Trophoblast cell (in vitro differentiated cells and primary cell): ENCODE data around the gene DENND1C.

Experiments used
- DNase-seq, 2 donors: peaks; one replicate each; pipeline ENCODE4 v3.0.0-alpha.2; 2016
- H2AFZ ChIP-seq: 2 replicates; pipeline ENCODE4 v1.6.1; 2013; ENCODE audit warnings: low read length, moderate library complexity, mild to moderate bottlenecking; ENCODE audit not compliant: insufficient read depth, poor library complexity
- H2AK5ac ChIP-seq: 2 replicates; pipeline ENCODE4 v1.6.1; 2013; ENCODE audit warnings: mild to moderate bottlenecking, low read length
- H2BK120ac ChIP-seq: 2 replicates; pipeline ENCODE4 v1.6.1; 2013; ENCODE audit warnings: low read length, mild to moderate bottlenecking, moderate library complexity; ENCODE audit not compliant: insufficient read depth, poor library complexity
- H2BK12ac ChIP-seq: 2 replicates; pipeline ENCODE4 v1.6.1; 2013; ENCODE audit warnings: mild to moderate bottlenecking, low read length, moderate library complexity
- H2BK5ac ChIP-seq: 2 replicates; pipeline ENCODE4 v1.6.1; 2013; ENCODE audit warnings: low read length, low read depth, moderate library complexity, mild to moderate bottlenecking; ENCODE audit not compliant: poor library complexity
- H3K14ac ChIP-seq: 2 replicates; pipeline ENCODE4 v1.6.1; 2013; ENCODE audit warnings: mild to moderate bottlenecking, low read length
- H3K18ac ChIP-seq: 2 replicates; pipeline ENCODE4 v1.6.1; 2013; ENCODE audit warnings: mild to moderate bottlenecking, low read length
- H3K23ac ChIP-seq: 2 replicates; pipeline ENCODE4 v1.6.1; 2013; ENCODE audit warnings: low read length
- H3K27ac ChIP-seq: 2 replicates; pipeline ENCODE4 v1.5.1; 2013; ENCODE audit warnings: low read depth, mild to moderate bottlenecking, inconsistent platforms, low read length, moderate library complexity
- H3K27me3 ChIP-seq: 2 replicates; pipeline ENCODE4 v1.6.1; 2013; ENCODE audit warnings: inconsistent platforms, mild to moderate bottlenecking, low read length, moderate library complexity; ENCODE audit not compliant: insufficient read depth
- H3K36me3 ChIP-seq, 2 experiments: 1 replicate in 1 of 2; 2 replicates in 1 of 2; pipeline ENCODE4 v1.6.1; 2013; ENCODE audit warnings: low read length in 2 of 2, mild to moderate bottlenecking in 2 of 2, moderate library complexity in 1 of 2; ENCODE audit not compliant: insufficient read depth in 2 of 2, control insufficient read depth in 1 of 2
- H3K4ac ChIP-seq: 2 replicates; pipeline ENCODE4 v1.6.1; 2013; ENCODE audit warnings: low read depth, mild to moderate bottlenecking, low read length, moderate library complexity
- H3K4me1 ChIP-seq, 2 experiments: 1 replicate in 1 of 2; 2 replicates in 1 of 2; pipeline ENCODE4 v1.6.1; 2013; ENCODE audit warnings: low read length in 2 of 2, mild to moderate bottlenecking in 2 of 2, moderate library complexity in 1 of 2; ENCODE audit not compliant: insufficient read depth in 2 of 2, control insufficient read depth in 1 of 2
- H3K4me2 ChIP-seq: 2 replicates; pipeline ENCODE4 v1.6.1; 2013; ENCODE audit warnings: inconsistent platforms, mild to moderate bottlenecking, low read length, moderate library complexity
- H3K4me3 ChIP-seq: 2 replicates; pipeline ENCODE4 v1.5.1; 2013; ENCODE audit warnings: mild to moderate bottlenecking, low read depth, low read length, inconsistent platforms
- H3K79me1 ChIP-seq: one replicate; pipeline ENCODE4 v1.6.1; 2013; ENCODE audit warnings: low read length
- H3K79me2 ChIP-seq: 2 replicates; pipeline ENCODE4 v1.6.1; 2013; ENCODE audit warnings: low read length, mild to moderate bottlenecking; ENCODE audit not compliant: control insufficient read depth, insufficient read depth, poor library complexity
- H3K9ac ChIP-seq: 2 replicates; pipeline ENCODE4 v1.6.1; 2013; ENCODE audit warnings: mild to moderate bottlenecking, low read length
- H3K9me3 ChIP-seq: 2 replicates; pipeline ENCODE4 v1.6.1; 2013; ENCODE audit warnings: low read depth, mild to moderate bottlenecking, control low read depth, inconsistent platforms, low read length; ENCODE audit not compliant: insufficient read depth
- H4K12ac ChIP-seq: 2 replicates; pipeline ENCODE4 v1.6.1; 2013; ENCODE audit warnings: low read depth, mild to moderate bottlenecking, low read length, moderate library complexity
- H4K8ac ChIP-seq: 2 replicates; pipeline ENCODE4 v1.6.1; 2013; ENCODE audit warnings: low read depth, mild to moderate bottlenecking, low read length, moderate library complexity
- H4K91ac ChIP-seq: one replicate; pipeline ENCODE4 v1.6.1; 2013; ENCODE audit warnings: low read depth, mild to moderate bottlenecking, low read length, moderate library complexity
- WGBS: extraction: QIAGEN DNeasy Blood & Tissue Kit; methylation state at CpG from one replicate; pipeline ENCODE4 v1.1.7; 2013; ENCODE audit warnings: missing lambda C conversion rate; ENCODE audit not compliant: insufficient read length, insufficient coverage; ENCODE audit errors: extremely low coverage; 5-methylcytosine and 5-hydroxymethylcytosine counted together

The DENND1C gene

DNA sequence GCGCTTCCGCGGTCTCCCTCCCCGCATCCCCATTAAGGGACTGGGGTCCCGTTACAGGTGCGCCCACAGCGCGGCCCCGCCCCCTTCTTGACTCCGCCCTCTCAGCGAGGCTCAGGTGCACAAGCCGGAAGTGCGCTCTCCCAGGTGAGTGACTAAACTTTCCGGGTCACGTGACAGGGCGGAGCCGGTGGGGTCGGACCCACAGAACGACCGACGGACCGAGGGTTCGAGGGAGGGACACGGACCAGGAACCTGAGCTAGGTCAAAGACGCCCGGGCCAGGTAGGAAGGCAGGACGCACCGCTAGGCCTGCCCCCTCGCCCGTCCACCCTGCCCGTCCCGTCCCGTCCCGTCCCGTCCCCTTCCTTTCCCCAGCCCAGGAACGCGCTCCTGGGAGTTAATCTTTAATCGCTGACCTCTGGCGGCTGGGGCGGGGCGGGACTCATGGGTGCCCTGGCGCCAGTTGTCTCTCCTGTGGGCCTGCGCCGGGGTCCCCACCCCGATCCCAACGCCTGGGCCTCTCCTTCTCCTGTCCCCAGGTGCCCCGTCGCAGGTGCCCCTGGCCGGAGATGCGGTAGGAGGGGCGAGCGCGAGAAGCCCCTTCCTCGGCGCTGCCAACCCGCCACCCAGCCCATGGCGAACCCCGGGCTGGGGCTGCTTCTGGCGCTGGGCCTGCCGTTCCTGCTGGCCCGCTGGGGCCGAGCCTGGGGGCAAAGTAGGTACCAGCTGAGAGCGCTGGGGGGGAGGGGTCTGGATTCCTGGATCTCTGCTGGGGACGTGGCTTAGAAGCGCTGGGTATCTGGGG is 17.3 kb downstream of the DENND1C start, which contains the start of gene CRB3:
TSS of gene CRB3 (plus strand) at position 202 of the 804 bp plus-strand sequence. CDS start at position 633, 431 bp downstream.
- Histone ChIP-seq H3K79me1 (peaks cover 8% of the 10 kb centered on the region), H2BK120ac (peak within 1 kb of the TSS; percentile 5), H3K18ac (peak within 1 kb of the TSS; percentile 58), H3K9me3 (no peaks in the 10 kb centered on the region), H3K14ac (peak within 1 kb of the TSS; percentile 83), H3K27ac (no peak within 1 kb of the TSS), H3K36me3 (peaks cover 7 to 11% of the 10 kb centered on the region in 2 experiments), H3K4me2 (peak within 1 kb of the TSS; percentile 88), H2AK5ac (peak within 1 kb of the TSS; percentile 52), H3K23ac (no peak within 1 kb of the TSS), H3K4ac (peak within 1 kb of the TSS; percentile 49), H3K27me3 (no peaks in the 10 kb centered on the region), H3K79me2 (peaks cover 5% of the 10 kb centered on the region), H3K4me1 (peaks cover 5 to 13% of the 10 kb centered on the region in 2 experiments), H4K91ac (peak within 1 kb of the TSS; percentile 79), H4K12ac (peak within 1 kb of the TSS; percentile 49), H2AFZ (peak within 1 kb of the TSS; percentile 68), H2BK12ac (no peak within 1 kb of the TSS), H3K4me3 (peak within 1 kb of the TSS; percentile 83), H2BK5ac (peak within 1 kb of the TSS; percentile 58), H3K9ac (peak within 1 kb of the TSS; percentile 12), H4K8ac (peak within 1 kb of the TSS; percentile 80)
- DNase-seq: peak; percentile 31 to 57
- no CpG with 5 or more reads among the region's 65 CpGs for WGBS

DNA sequence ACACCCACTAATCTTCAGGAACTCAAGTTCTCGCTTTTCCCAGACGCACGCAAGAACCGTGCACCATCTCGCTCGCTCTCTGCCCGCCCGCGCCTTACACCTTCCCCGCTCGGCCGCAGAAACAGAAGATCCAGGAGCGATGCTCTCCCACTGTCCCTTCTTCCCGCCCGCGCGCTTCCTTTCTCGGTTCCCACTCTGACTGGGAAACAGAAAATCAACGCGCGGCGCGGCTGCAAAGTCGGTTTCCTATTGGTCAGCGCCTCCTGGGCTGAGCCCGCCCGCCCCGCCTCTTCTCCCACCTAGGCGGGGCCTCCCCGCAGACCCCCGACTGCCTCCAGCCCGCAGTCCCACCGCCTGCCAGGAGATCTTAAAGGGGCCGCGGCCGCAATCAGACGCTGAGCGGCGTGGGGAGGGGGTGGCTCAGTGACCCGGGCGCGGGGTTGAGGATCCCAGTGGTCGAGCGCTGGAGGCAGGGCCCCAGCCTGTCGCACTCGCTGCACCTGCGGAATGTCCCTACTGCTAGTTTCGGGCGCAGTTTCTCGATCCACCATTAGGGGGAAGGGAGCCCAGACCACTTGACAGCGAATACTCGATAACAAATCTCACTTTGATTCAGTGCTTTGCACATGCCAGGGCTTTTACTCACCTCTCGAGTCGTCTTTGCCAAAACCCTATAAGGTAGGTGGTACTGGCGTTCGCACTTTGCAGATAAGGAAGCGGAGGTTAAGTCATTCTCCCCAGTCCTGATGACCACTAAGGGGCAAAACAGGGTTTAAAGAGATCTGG is 21.3 kb downstream of the DENND1C start:
- peak overlapping the region; percentile 68 for H2AFZ ChIP-seq
- H3K36me3 ChIP-seq: peaks cover 4 to 6% of the 10 kb centered on the region in 2 experiments
- peak overlapping the region; percentile 11 for H2BK12ac ChIP-seq
- H3K27ac ChIP-seq: no peak overlapping the region
- H3K23ac ChIP-seq: no peak overlapping the region
- H3K27me3 ChIP-seq: no peaks in the 10 kb centered on the region
- H3K4me1 ChIP-seq: peaks cover 10 to 20% of the 10 kb centered on the region in 2 experiments
- H3K79me1 ChIP-seq: peaks cover 8% of the 10 kb centered on the region
- H3K18ac ChIP-seq: peak overlapping the region; percentile 19
- peak overlapping the region; percentile 92 for H3K4me2 ChIP-seq
- H2BK120ac ChIP-seq: peak overlapping the region; percentile 47
- H3K14ac ChIP-seq: peak overlapping the region; percentile 35
- peak overlapping the region; percentile 14 for H4K12ac ChIP-seq
- H3K9me3 ChIP-seq: no peaks in the 10 kb centered on the region
- peak; percentile 92 to 98 for DNase-seq
- peak overlapping the region; percentile 80 for H3K4me3 ChIP-seq
- H4K8ac ChIP-seq: peak overlapping the region; percentile 50
- no peak overlapping the region for H2AK5ac ChIP-seq
- no peak overlapping the region for H3K9ac ChIP-seq
- no peak overlapping the region for H3K4ac ChIP-seq
- no CpG with 5 or more reads among the region's 57 CpGs for WGBS
- peak overlapping the region; percentile 8 for H2BK5ac ChIP-seq
- peaks cover 7% of the 10 kb centered on the region for H3K79me2 ChIP-seq
- no peak overlapping the region for H4K91ac ChIP-seq

DNA sequence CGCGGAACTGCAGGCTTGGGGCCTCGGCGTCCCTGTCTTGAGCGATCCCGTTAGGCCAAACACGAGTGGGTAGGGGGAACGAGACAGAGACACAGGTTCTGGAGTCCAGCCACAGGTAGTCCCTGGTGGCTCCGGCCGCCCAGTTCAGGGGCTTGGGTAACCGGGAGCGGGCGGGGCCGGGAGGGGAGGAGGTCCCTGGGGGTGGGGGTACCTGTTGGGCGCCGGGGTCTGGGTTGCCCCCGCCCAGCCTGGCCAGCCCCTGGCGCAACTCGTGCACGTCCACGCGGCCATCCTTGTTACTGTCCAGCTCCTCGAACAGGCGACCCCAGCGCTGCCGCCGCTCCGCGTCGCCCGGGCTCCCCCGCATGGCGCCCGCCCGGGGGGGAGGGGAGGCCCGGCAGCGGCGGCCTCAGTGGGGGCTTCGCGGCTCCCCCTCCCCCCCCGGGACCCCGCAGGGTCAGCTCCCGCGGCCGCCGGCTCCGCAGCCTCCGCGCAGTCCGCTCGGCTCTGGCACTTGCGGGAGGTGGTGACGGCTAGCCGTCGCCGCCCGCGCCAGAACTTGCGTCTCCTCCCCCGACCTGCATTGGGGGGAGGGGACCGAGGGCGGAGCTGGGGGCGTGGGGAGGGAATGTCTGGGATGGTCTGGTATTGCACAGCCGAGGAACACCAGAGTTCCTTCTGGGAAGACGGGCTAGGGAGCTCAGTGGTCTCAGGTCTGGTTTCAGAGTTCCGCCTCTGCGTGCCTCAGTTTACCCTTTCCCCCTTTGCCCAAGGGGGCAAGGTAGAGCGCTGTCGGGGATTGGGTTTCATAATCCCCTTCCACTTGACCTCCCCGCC is 22.1 kb downstream of the DENND1C start, which contains the start of gene SLC25A23:
TSS of gene SLC25A23 (minus strand) at position 531 of the 837 bp plus-strand sequence. CDS start at position 367, 164 bp downstream.
- Histone ChIP-seq H3K9me3 (peaks cover 1% of the 10 kb centered on the region), H3K79me1 (peaks cover 6% of the 10 kb centered on the region), H2BK12ac (peak within 1 kb of the TSS; percentile 11), H3K23ac (no peak within 1 kb of the TSS), H2AK5ac (peak within 1 kb of the TSS; percentile 0), H3K4ac (no peak within 1 kb of the TSS), H3K18ac (peak within 1 kb of the TSS; percentile 69), H4K8ac (peak within 1 kb of the TSS; percentile 55), H3K36me3 (peaks cover 5 to 6% of the 10 kb centered on the region in 2 experiments), H2AFZ (peak within 1 kb of the TSS; percentile 68), H4K91ac (peak within 1 kb of the TSS; percentile 14), H3K79me2 (peaks cover 7% of the 10 kb centered on the region), H3K14ac (peak within 1 kb of the TSS; percentile 46), H3K27ac (no peak within 1 kb of the TSS), H3K27me3 (no peaks in the 10 kb centered on the region), H3K4me2 (peak within 1 kb of the TSS; percentile 92), H2BK120ac (peak within 1 kb of the TSS; percentile 47), H3K9ac (peak within 1 kb of the TSS; percentile 48), H2BK5ac (peak within 1 kb of the TSS; percentile 23), H4K12ac (peak within 1 kb of the TSS; percentile 48), H3K4me1 (peaks cover 10 to 16% of the 10 kb centered on the region in 2 experiments), H3K4me3 (peak within 1 kb of the TSS; percentile 80)
- WGBS: no CpG with 5 or more reads among the region's 70 CpGs
- DNase-seq: peak; percentile 20 to 55
